Right forelimb (tissue), 1 donor: ENCODE measurements around the gene PWWP2B.

ENCODE experiments used
- DNase-seq: peaks from one replicate; pipeline ENCODE4 v3.0.0-alpha.2; 2018

Gene PWWP2B

GRCh38 chr10:132397036-132397541, at the start of gene PWWP2B:
PWWP2B (plus strand) TSS chr10:132397200; CDS start chr10:132397227, 27 bp downstream.
- DNase-seq = no peak

GRCh38 chr10:132347211-132347930, 49.6 kb upstream of the PWWP2B start:
- DNase-seq = no peak

GRCh38 chr10:132347931-132348267, 49.1 kb upstream of the PWWP2B start:
- no peak for DNase-seq

- no peak for DNase-seq
Measured at GRCh38 chr10:132349766-132350165, 47.2 kb upstream of the PWWP2B start.

GRCh38 chr10:132350391-132350790, 46.6 kb upstream of the PWWP2B start:
- no peak for DNase-seq

- DNase-seq = no peak
Measured at GRCh38 chr10:132350946-132351345, 46.1 kb upstream of the PWWP2B start.

- DNase-seq = no peak
Measured at GRCh38 chr10:132351611-132352010, 45.4 kb upstream of the PWWP2B start.

GRCh38 chr10:132352462-132353308, 44.3 kb upstream of the PWWP2B start:
- DNase-seq = peak; percentile 73

GRCh38 chr10:132353456-132354355, 43.3 kb upstream of the PWWP2B start:
- DNase-seq = no peak

- no peak for DNase-seq
Measured at GRCh38 chr10:132354356-132355094, 42.5 kb upstream of the PWWP2B start.

DNA sequence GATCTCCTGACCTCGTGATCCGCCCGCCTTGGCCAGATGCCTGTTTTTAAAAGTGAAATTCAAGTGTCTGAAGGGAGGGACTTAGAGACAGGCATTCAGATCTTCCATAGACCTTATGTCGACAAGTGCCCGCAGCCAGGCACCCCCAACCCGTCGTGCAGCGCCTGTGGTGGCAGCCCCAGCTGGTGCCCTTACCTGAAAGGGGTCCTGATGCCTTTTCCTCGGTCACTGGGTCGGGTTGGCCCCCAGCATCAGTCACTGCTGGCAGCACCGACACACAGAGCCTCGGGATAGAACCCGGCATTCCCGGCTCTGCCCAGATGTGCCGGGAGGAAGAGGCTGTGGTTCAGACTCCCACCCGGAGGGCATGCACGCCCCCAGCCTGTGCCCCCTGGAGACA, 41.7 kb upstream of the PWWP2B start:
- DNase-seq = no peak

- DNase-seq = no peak
Measured at GRCh38 chr10:132355754-132356153, 41.2 kb upstream of the PWWP2B start.

DNA sequence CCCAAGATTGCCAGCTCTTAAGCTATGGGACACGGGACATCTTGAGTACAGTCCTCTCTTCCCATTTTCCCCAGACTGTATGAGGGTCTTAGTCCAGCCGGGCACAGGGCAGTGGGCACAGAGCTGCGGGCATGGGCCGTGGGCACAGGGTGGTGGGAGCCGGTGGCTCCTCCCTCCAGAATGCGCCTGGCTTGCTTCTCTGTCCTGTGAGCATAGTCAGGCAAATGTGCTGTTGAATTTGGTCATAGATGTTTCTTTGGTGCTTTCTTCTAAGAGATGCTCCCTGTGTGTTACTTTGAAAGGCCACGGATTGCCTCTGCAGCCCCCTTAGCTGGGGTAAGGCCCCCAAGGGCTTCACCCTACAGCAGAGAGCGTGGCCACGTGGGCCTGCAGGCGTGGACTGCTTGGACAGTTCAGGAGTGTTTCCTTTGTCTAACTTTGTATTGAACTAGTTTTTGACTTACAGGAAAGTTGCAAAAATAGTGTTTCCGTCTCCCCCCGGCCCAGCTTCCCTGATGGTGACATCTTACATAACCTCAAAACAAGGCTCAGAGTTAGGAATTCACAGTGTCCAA, 40.3 kb upstream of the PWWP2B start:
- no peak for DNase-seq

DNA sequence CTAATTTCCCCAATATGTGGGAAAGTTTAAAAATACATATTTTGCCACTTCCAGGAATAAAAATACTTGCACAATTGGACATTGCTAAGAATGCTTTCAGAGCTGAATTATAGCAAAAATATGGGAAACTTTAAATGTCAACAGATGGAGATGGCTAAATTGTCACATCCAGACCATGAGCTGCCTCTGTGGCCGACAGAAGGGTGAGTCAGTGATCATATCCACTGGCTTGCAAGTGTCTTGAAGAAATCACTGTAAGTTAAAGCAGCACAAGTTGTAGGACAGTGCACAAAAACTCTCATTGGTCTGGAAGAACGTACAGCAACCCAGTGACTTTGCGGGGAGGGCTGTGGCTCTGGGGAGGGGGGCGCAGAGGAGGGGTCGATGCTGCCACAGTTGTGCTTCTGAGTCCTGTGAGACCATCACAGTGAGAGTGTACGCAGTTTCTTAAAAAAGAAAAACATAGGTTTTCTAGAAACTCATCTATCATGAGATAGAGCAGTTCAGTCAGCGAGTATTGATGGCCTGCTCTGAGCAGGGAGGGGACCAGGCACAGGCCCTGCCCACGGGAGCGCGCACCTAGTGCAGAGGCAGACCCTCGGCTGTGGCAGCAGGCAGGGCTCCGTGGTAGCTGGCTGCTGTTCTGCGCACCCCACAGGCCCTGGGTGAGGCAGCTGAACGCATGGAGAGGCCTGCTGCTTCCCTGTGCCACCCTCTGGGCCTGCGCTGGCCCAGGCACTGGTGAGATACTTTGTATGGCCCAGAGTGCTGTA, 39.5 kb upstream of the PWWP2B start:
- no peak for DNase-seq

DNA sequence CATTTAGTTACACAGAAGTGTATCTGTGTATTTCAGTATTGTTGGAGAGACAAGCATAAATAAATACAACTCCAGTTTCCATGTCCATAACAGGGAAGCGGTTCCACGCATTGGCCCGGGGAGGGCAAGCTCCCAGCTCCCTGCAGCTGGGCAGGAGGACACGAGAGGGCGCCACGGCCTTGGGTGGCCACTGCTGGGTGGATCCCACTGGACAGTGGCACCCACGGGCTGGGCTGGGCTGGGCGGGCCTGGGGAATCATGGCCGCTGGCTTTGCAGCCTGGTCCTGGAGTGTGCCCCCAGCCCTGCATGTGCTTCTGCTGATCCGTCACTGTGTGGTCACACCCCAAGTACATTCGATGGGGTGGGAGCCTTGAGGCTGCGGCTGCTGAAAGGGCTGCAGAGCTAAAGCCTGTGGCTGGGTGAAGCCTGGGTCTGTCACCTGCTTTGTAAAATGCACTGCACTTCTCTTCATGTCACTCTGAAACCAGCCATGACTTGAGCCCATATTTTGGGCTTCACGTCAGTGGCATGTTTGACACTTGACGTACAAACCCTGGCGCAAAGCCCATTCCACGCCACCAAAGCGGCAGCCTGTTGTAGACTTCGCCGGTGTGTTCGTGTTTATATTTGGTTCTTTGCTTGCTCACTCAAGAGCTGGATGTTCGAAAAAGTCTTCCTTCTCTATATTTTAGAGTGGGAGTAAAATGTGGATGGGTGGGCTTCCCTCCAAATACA, 37.5 kb upstream of the PWWP2B start:
- DNase-seq = no peak

DNA sequence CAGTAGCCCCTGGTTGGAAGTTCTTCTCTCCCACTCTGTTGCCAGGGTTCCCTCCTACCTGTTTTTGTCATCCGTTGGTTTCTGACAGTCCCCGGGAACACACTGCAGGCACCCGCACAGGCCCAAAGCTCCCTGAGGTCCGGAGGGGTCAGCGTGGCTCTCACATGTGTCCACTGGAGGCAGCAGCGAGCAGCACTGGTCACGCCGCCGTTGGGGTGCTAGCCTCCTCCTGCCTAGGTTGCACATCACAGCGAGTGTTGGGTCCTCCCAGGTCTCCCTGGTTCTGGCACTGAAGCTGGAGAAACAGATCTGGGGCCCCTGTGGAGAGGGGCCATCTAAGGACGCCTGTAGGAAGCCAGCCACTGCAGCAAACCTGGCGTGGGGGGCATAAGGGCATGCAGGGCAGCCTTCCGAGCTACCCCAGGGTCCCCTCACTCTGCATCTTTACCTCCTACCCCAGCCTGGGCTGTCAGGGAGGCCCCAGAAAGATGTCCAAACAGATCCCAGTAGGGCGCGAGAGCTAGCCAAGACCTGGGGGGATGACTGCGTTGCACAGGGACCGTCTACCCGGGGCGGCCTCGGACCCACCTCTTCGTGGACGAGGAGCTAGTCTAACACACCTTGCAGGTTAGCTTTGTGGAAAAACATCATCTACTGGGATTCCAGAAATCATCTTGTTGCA, 36.1 kb upstream of the PWWP2B start:
- no peak for DNase-seq

GRCh38 chr10:132361581-132362101, 35.4 kb upstream of the PWWP2B start:
- DNase-seq = no peak

GRCh38 chr10:132362151-132362611, 34.8 kb upstream of the PWWP2B start:
- no peak for DNase-seq

DNA sequence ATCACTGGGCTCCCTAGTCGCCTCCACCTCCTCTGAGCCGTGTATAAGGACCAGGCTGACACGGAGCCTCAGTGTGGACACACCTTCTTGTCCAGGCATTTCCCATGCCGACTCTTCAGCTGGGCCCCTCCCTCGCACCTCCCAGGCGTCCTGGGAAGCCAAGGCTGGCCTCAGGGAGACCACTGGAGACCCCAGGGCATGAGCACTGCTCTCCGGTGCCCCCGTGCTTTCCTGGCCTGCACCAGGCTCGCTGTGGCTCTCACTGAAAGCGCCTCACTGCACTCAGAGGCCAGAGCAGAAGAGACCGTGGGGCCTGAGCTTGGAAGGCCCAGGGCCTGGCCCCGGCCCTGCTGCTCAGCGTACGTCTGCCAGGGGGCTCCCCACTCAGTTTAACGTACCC, 33.6 kb upstream of the PWWP2B start:
- DNase-seq = no peak
